GM19043 (cell line): ENCODE measurements around the gene HSPB6.
"Not testable (repeated sequence)": the region's sequence is repeated elsewhere in the genome, so short reads cannot be mapped to it uniquely, and the experiment has no call there.

Source experiments
- ATAC-seq: cut with Tn5 transposase; IDR thresholded peaks from one replicate; pipeline ENCODE4 v1.9.1; 2021; ENCODE audit warnings: low read depth; ENCODE audit not compliant: unreplicated experiment

The HSPB6 gene

GRCh38 chr19:35786299-35787160 is 29.7 kb upstream of the HSPB6 start:
- no peak for ATAC-seq

GRCh38 chr19:35785339-35785627 is 28.5 kb upstream of the HSPB6 start:
- no peak for ATAC-seq

- ATAC-seq = no peak
Measured at GRCh38 chr19:35784503-35785338, 27.9 kb upstream of the HSPB6 start.

DNA sequence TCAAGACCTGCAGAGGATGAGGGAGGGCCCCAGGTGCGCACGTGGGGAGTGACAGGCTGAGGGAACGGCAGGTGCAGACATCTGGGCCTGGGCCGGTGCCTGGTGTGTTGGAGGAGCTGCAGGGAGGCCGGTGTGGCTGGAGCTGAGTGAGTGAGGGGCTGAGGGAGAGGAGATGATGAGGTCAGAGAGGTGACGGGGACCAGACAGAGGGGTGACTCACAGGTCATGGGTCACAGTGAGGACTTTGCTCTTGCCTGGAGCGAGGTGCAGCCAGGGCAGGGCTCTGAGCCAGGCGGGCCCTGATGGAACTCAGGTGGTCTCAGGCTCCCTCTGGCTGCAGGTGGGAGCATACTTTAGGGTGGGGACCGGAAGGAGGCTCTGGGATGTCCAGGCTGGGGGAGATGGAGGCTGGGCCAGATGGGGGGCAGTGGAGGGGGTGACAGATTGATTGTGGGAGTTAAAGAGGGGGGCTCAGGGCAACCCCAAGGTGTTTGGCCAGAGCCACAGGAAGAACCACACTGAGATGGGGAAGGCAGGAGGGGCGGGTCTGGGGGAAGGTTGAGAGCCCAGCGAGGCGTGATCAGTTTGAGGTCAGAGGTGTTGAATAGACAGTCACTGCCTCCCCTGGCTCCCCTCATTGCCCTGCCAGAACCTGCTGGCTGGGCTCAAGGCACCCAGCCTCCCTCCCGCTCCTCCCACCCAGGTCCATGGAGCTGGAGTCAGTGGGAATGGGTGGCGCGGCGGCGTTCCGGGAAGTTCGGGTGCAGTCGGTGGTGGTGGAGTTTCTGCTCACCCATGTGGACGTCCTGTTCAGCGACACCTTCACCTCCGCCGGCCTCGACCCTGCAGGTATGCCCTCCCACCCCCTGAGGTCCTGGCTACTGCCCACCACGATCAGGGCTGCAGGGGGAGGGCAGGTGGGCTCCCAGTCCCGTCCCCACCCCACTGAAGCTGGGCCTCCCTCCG is 26.9 kb upstream of the HSPB6 start:
- ATAC-seq = no peak

DNA sequence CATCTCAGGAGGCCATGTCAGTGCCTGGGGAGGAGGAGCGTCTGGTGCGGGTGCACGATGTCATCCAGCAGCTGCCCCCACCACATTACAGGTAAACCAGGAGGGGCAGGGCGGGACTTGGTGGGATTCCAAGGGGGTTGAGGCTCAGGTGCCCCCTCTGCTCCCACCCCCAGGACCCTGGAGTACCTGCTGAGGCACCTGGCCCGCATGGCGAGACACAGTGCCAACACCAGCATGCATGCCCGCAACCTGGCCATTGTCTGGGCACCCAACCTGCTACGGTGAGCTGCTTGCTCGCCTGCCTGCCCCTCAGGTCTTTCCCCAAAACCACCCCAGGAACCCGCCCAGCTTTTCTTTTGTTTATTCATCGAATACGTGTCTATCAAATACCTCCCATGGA is 25.8 kb upstream of the HSPB6 start:
- ATAC-seq = no peak

GRCh38 chr19:35781650-35782049 is 24.8 kb upstream of the HSPB6 start:
- ATAC-seq = no peak

- ATAC-seq = no peak
Measured at GRCh38 chr19:35780717-35781116, 23.9 kb upstream of the HSPB6 start.

GRCh38 chr19:35780058-35780457 is 23.2 kb upstream of the HSPB6 start:
- ATAC-seq = no peak

DNA sequence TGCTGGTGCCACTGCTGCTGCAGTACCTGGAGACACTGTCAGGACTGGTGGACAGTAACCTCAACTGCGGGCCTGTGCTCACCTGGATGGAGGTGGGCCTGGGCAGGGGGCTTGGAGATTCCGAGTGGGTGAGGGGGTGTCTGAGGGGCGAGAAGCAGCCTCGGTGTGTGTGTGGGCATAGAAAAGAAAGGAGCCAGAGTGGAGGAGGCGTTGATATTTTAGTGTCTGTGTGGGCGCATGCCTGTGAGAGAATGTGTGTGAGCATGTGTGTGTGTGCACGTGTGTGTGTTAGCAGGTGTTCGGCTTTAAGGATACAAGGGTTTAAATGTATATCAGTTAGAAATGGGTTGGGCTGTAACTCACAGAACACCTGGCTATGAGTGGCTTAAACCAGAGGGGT is 22.2 kb upstream of the HSPB6 start:
- no peak for ATAC-seq

GRCh38 chr19:35777961-35778360 is 21.1 kb upstream of the HSPB6 start:
- no peak for ATAC-seq

DNA sequence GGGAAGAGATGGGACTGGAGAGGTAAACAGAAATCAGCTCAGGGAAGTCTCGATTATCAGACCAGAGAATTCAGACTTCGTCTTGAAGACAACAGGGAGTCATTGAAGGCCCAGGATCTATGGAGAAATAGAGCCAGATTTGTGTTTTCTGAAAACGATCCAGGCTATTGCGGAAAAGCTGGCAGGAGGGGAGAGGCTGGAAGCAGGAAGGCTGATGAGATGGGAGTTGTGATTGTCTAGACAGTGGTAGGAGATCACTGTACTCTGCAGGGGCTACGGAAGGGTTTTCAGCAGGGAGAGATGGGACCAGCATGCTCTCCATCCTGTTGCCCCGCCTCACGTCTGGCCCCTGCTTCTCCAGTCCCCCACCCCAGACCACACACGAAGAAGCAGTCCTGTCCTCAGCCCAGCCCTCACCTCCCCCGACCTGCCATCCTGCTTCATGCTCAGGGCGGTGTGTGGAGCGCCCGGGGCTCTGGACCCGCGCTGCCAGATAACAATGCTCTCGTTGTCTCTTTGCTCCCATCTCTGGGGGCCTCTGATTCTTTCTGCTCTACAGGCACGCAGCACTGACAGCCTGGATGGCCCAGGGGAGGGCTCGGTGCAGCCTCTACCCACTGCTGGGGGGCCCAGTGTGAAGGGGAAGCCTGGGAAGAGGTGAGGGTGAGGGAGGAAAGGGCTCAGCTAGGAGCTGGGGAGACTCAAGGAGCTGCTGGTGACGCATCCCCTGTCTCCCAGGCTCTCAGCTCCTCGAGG is 20.4 kb upstream of the HSPB6 start:
- no peak for ATAC-seq

GRCh38 chr19:35776102-35776788 is 19.4 kb upstream of the HSPB6 start:
- ATAC-seq = no peak

DNA sequence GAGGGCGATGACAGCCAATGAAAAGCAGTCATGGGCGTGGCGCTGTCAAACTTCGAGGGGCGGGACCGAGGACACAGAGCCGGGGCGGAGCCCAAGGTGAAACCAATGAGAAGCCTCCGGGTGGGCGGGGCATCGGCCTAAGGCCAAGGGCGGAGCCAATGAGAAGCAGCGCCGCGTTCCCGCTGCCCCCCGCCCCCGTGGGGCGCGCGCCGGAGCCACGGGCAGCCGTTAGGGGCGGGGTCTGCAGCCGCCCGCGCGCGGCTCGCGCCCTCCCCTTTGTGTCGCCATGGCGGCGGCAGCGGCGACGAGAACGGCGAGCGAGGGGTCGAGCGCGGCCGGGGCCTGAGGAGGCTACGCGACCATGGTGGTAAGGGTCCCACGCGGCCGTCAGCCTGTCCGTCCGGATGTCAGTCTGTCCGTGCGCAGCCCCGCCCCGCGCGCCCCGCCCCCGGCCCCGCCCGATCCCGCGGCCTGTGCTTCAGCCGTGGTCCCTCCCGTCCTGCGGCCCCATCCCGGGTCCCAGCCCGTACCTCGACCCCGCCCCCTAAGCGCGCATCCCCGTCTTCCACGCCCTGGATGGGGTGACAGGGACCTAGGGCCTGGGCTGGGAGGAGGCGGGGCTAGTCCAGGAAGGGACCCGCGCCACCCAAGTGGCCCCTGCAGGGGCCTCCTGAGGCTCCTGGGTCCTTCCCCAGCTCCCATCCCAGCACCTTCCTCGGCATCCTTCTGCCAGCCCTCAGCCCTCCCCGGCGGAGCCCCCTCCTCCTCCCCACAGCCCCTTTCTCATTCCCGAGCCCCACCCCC is 18.7 kb upstream of the HSPB6 start, which contains the start of gene ARHGAP33:
Gene ARHGAP33 (plus strand): TSS at position 267 of the 804 bp plus-strand sequence. CDS start 95 bp downstream, at position 362.
- peak; percentile 89 for ATAC-seq

GRCh38 chr19:35775046-35775297 is 18.1 kb upstream of the HSPB6 start:
- ATAC-seq = no peak

DNA sequence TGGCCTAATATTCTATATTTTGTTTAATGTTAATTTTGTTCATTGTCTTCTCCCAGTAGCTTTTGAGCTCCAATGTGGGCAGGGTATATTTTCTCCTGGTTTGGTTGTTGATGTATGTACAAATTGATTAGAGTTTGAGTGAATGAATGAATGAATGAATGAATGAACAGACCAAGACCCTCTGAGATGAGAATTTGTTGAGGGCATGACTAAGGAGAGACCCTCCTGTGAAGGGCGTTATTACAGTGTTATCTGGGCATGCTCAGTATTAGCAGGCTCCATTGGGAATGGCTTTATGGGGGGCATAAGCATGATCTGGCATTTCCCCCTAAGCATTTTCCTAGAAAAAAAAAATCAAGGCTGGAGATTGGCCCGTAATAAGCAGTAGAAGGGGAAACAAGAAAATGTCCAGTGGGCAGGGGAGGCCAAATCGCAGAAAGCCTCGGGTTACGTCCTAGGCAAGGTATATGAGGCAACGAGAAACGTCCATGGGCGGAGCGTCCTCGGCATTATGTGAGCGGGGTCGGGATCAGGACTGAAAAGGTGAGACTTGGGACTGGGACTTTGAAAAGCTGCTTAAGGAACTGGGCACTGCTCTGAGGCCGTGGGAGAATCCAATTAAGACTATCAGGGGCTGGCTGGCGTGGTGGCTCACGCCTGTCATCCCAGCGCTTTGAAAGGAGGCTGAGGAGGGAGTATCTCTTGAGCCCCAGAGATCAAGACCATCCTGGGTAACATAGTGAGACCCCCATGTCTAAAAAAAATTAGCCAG is 17.6 kb upstream of the HSPB6 start:
- no peak for ATAC-seq

GRCh38 chr19:35773020-35773806 is 16.4 kb upstream of the HSPB6 start:
- no peak for ATAC-seq

- ATAC-seq = not testable (repeated sequence)
Measured at GRCh38 chr19:35772362-35772761, 15.5 kb upstream of the HSPB6 start.
